ENCODE results near the gene GCSH.
A peak's percentile ranks its signal among the peaks of the same experiment; 100 is the strongest.

The GCSH gene

GRCh38 chr16:81042821-81043220, 53.4 kb downstream of the GCSH start:
- DNase-seq (ENCODE audit: low read depth in 2 of 2), result no peak

GRCh38 chr16:81041696-81042095, 54.5 kb downstream of the GCSH start:
- DNase-seq (ENCODE audit: low read depth in 2 of 2), result no peak

GRCh38 chr16:81040842-81041241, 55.4 kb downstream of the GCSH start:
- DNase-seq (ENCODE audit: low read depth in 2 of 2), result no peak

GRCh38 chr16:81040131-81040530, 56.1 kb downstream of the GCSH start:
- no peak for DNase-seq (ENCODE audit: low read depth in 2 of 2)

GRCh38 chr16:81036751-81037350, 59.3 kb downstream of the GCSH start:
- DNase-seq (ENCODE audit: low read depth in 2 of 2), result no peak

- no peak for DNase-seq (ENCODE audit: low read depth in 2 of 2)
Observed at GRCh38 chr16:81035975-81036750, 60.0 kb downstream of the GCSH start.

- peak; percentile 65 to 77 for DNase-seq (ENCODE audit: low read depth in 2 of 2)
Observed at GRCh38 chr16:81035398-81035974, 60.7 kb downstream of the GCSH start, which contains the start of gene ATMIN. Gene ATMIN (plus strand): TSS chr16:81035842. CDS start chr16:81035871, 29 bp downstream.

All from stimulated activated CD8-positive, alpha-beta memory T cell treated with anti-CD3 and anti-CD28 coated beads, Interleukin-15, amount 100 ng/mL, for 4 hours (primary cell).